GM19238 (cell line): ENCODE measurements around the gene FGF9.

Experiments used
- DNase-seq: peaks from one replicate; pipeline ENCODE4 v3.0.0; 2011; ENCODE audit warnings: low spot score; ENCODE audit not compliant: insufficient read length

The FGF9 gene

GRCh38 chr13:21709697-21710096, 38.8 kb downstream of the FGF9 start:
- DNase-seq, result no peak

GRCh38 chr13:21710163-21710562, 39.3 kb downstream of the FGF9 start:
- no peak for DNase-seq

- DNase-seq, result no peak
Observed at GRCh38 chr13:21717817-21718216, 46.9 kb downstream of the FGF9 start.

- DNase-seq, result no peak
Observed at GRCh38 chr13:21719463-21719862, 48.6 kb downstream of the FGF9 start.

- no peak for DNase-seq
Observed at GRCh38 chr13:21723807-21724505, 53.1 kb downstream of the FGF9 start.

GRCh38 chr13:21730186-21730880, 59.5 kb downstream of the FGF9 start:
- no peak for DNase-seq

- DNase-seq, result no peak
Observed at GRCh38 chr13:21733475-21734263, 62.8 kb downstream of the FGF9 start.

- no peak for DNase-seq
Observed at GRCh38 chr13:21734961-21735360, 64.1 kb downstream of the FGF9 start.

- no peak for DNase-seq
Observed at GRCh38 chr13:21735701-21736401, 65.0 kb downstream of the FGF9 start.

GRCh38 chr13:21736926-21737325, 66.1 kb downstream of the FGF9 start:
- no peak for DNase-seq

GRCh38 chr13:21738630-21739029, 67.8 kb downstream of the FGF9 start:
- DNase-seq, result no peak

GRCh38 chr13:21739771-21740170, 68.9 kb downstream of the FGF9 start:
- DNase-seq, result no peak

GRCh38 chr13:21741396-21741979, 70.6 kb downstream of the FGF9 start:
- no peak for DNase-seq

GRCh38 chr13:21742096-21742495, 71.2 kb downstream of the FGF9 start:
- DNase-seq, result no peak

GRCh38 chr13:21744149-21744548, 73.3 kb downstream of the FGF9 start:
- DNase-seq, result no peak

GRCh38 chr13:21745307-21745706, 74.4 kb downstream of the FGF9 start:
- no peak for DNase-seq

GRCh38 chr13:21747456-21747855, 76.6 kb downstream of the FGF9 start:
- DNase-seq, result no peak

- no peak for DNase-seq
Observed at GRCh38 chr13:21748166-21748565, 77.3 kb downstream of the FGF9 start.

GRCh38 chr13:21749410-21749809, 78.5 kb downstream of the FGF9 start:
- no peak for DNase-seq

GRCh38 chr13:21752501-21752900, 81.6 kb downstream of the FGF9 start:
- no peak for DNase-seq

GRCh38 chr13:21753117-21753729, 82.3 kb downstream of the FGF9 start:
- DNase-seq, result no peak
